HepG2 (cell line): Measurements from ENCODE around the gene GIPC2. TPM values are rescaled to one million over a fixed set of nuclear protein-coding genes. Genes with fewer than 3 reads are reported as not detected.

ENCODE experiments used
- ATAC-seq: fragments of 200-7000 bp; cut with Tn5 transposase; 3 replicates; pipeline ENCODE4 v1.9.1; 2020; ENCODE audit warnings: mild to moderate bottlenecking, moderate library complexity
- BruUV-seq: library from RNA; stranded (reverse); fragments of 400-500 nt; replicated peaks from 2 replicates; lab custom pipeline; 2021; lab: Mats Ljungman, UMichigan
- CTCF ChIA-PET: fragments of 300-600 bp; formaldehyde crosslinking; extraction: SDS; loops from one replicate; lab custom pipeline; 2021; ENCODE audit warnings: low total read pairs, inconsistent platforms, low intra/inter-chr PET ratio; lab: Yijun Ruan, JAX
- POLR2A ChIA-PET: fragments of 350-600 bp; sonication (Branson Sonifier 250); formaldehyde crosslinking; loops from one replicate; lab custom pipeline; 2020; ENCODE audit warnings: antibody characterized with exemption, inconsistent platforms; lab: Yijun Ruan, JAX
- DNase-seq: peaks from one replicate; pipeline ENCODE4 v3.0.0-alpha.2; 2015; ENCODE audit warnings: low spot score
- FAIRE-seq: peaks from 3 replicates; lab custom pipeline; 2011; peaks lifted over from hg19 to GRCh38; lab: Jason Lieb, UNC
- H2AFZ ChIP-seq: one replicate; pipeline ENCODE4 v1.6.1; 2011; ENCODE audit warnings: low read length, inconsistent platforms
- H3K27ac ChIP-seq: fragments of 300-600 bp; 3 replicates; pipeline ENCODE4 v1.8.0; 2011; ENCODE audit warnings: mixed run types, mild to moderate bottlenecking, mixed read lengths, low read length, inconsistent platforms; ENCODE audit not compliant: insufficient read depth; ENCODE audit errors: extremely low read length
- H3K27me3 ChIP-seq, 2 experiments: fragments of 200-600 bp in 1 of 2; 2 replicates in 1 of 2; 3 replicates in 1 of 2; pipeline versions ENCODE4 v1.6.0 to v1.8.0; 2011; ENCODE audit warnings: low read length in 2 of 2, mild to moderate bottlenecking in 2 of 2, moderate library complexity in 2 of 2, inconsistent platforms in 1 of 2; ENCODE audit not compliant: insufficient read depth in 2 of 2, control insufficient read depth in 1 of 2
- H3K36me3 ChIP-seq, 2 experiments: fragments of 200-600 bp in 1 of 2; replicated peaks in 1 of 2; 2 replicates in 1 of 2; 3 replicates in 1 of 2; pipeline versions ENCODE4 v1.5.1 to v1.8.0; 2011; ENCODE audit warnings: low read length in 2 of 2, inconsistent platforms in 1 of 2; ENCODE audit not compliant: insufficient read depth in 2 of 2, control insufficient read depth in 1 of 2
- H3K4me1 ChIP-seq: 2 replicates; pipeline ENCODE4 v1.5.1; 2012; ENCODE audit warnings: low read length, inconsistent platforms; ENCODE audit not compliant: insufficient read depth
- H3K4me2 ChIP-seq: 2 replicates; pipeline ENCODE4 v1.6.0; 2011; ENCODE audit warnings: low read depth, low read length, inconsistent platforms
- H3K4me3 ChIP-seq, 3 experiments: fragments of 200-600 bp in 1 of 3; sonication (generic), shearing (Covaris generic) in 1 of 3; replicated peaks in 1 of 3; 2 replicates each; pipeline ENCODE4 v1.5.1; 2011 to 2016; ENCODE audit warnings: low read length in 3 of 3, inconsistent platforms in 2 of 3, low read depth in 2 of 3, mild to moderate bottlenecking in 2 of 3, control low read depth in 1 of 3, mixed read lengths in 1 of 3; ENCODE audit not compliant: insufficient read depth in 1 of 3
- H3K79me2 ChIP-seq: one replicate; pipeline ENCODE4 v1.6.1; 2011; ENCODE audit warnings: low read length, inconsistent platforms; ENCODE audit not compliant: insufficient read depth
- H3K9ac ChIP-seq: 2 replicates; pipeline ENCODE4 v1.6.0; 2011; ENCODE audit warnings: mild to moderate bottlenecking, low read depth, low read length, inconsistent platforms; ENCODE audit not compliant: insufficient read depth
- H3K9me3 ChIP-seq: 2 replicates; pipeline ENCODE4 v1.5.1; 2012; ENCODE audit warnings: mild to moderate bottlenecking, low read length
- H4K20me1 ChIP-seq: 2 replicates; pipeline ENCODE4 v1.6.0; 2011; ENCODE audit warnings: inconsistent platforms, mild to moderate bottlenecking, low read length, moderate library complexity; ENCODE audit not compliant: insufficient read depth
- CBX2 ChIP-seq, 2 experiments: fragments of 200-600 bp in 1 of 2; sonication (generic); formaldehyde crosslinking in 1 of 2; IDR thresholded peaks; 2 replicates each; pipeline versions ENCODE4 v1.7.0 to v1.8.1; 2018 to 2022; ENCODE audit warnings: low read depth in 2 of 2, low read length in 1 of 2, mild to moderate bottlenecking in 1 of 2, missing genetic modification reagents in 1 of 2
- DR1 ChIP-seq: sonication (generic); formaldehyde crosslinking; IDR thresholded peaks from 2 replicates; pipeline ENCODE4 v1.8.0; 2021; ENCODE audit warnings: mild to moderate bottlenecking, missing genetic modification reagents, inconsistent platforms
- ELF4 ChIP-seq: sonication (generic); formaldehyde crosslinking; IDR thresholded peaks from 2 replicates; pipeline ENCODE4 v1.5.0; 2020; ENCODE audit warnings: missing genetic modification reagents, mild to moderate bottlenecking, moderate library complexity, borderline replicate concordance
- MAFF ChIP-seq: IDR thresholded peaks from 2 replicates; pipeline ENCODE4 v1.6.1; 2011; ENCODE audit warnings: low read depth, low read length, improper control_type of control experiment
- MAFK ChIP-seq, 2 experiments: IDR thresholded peaks in 1 of 2; conservative IDR thresholded peaks in 1 of 2; 2 replicates each; pipeline ENCODE4 v1.6.1; 2011; ENCODE audit warnings: improper control_type of control experiment in 2 of 2, low read length in 2 of 2
- NR2F6 ChIP-seq, 2 experiments: IDR thresholded peaks; 2 replicates each; pipeline ENCODE4 v1.6.1; 2016; ENCODE audit warnings: antibody characterized with exemption in 1 of 2, mild to moderate bottlenecking in 1 of 2
- TOPORS ChIP-seq: sonication (generic); formaldehyde crosslinking; IDR thresholded peaks from 2 replicates; pipeline ENCODE4 v1.8.0; 2023; ENCODE audit warnings: mild to moderate bottlenecking, missing genetic modification reagents
- ZFY ChIP-seq: sonication (generic); formaldehyde crosslinking; IDR thresholded peaks from 2 replicates; pipeline ENCODE4 v1.4.0; 2020; ENCODE audit warnings: missing genetic modification reagents
- ZNF230 ChIP-seq: sonication (generic); formaldehyde crosslinking; IDR thresholded peaks from 2 replicates; pipeline ENCODE4 v1.4.0; 2020; ENCODE audit warnings: mild to moderate bottlenecking, missing genetic modification reagents
- WGBS: methylation state at CpG from one replicate; pipeline ENCODE4 v1.1.6; 2017; ENCODE audit warnings: low lambda C conversion rate; 5-methylcytosine and 5-hydroxymethylcytosine counted together
- in situ Hi-C: cut with HindIII; loops from 2 replicates; pipeline ENCODE4 v1.10.0; 2017; ENCODE audit warnings: low pct_unique_long_range_greater_than_20kb; ENCODE audit not compliant: extremely low pct_ligation_motif_present
- intact Hi-C: fragments of 100-400 bp; cut with micrococcal nuclease; formaldehyde crosslinking; loops from one replicate; pipeline ENCODE4 v1.10.0; 2022; ENCODE audit not compliant: unreplicated experiment
- polyA plus RNA-seq, 8 experiments: library from polyadenylated mRNA; depleted of rRNA in 3 of 8; stranded (reverse) in 7 of 8; unstranded in 1 of 8; fragments of >200 nt; fragmentation: Illumina TruSeq in 4 of 8; extraction: Trizol in 4 of 8; gene quantifications; 2 replicates each; pipeline versions ENCODE4 v1.2.1 to v1.2.3, GENCODE V29; 2011 to 2016; ENCODE audit warnings: low read depth in 4 of 8, missing spikeins in 1 of 8, mixed read lengths in 1 of 8; ENCODE audit not compliant: insufficient read depth in 1 of 8
- total RNA-seq, 5 experiments: library from RNA; depleted of rRNA; stranded (reverse); fragments of >200 nt; fragmentation: Illumina TruSeq; extraction: Trizol; gene quantifications; 2 replicates each; pipeline ENCODE4 v1.2.3, GENCODE V29; 2016; ENCODE audit warnings: low read depth in 1 of 5

Gene GIPC2
- total and polyA plus RNA-seq, 2 of the 13 experiments (the other 11 are each of a cell fraction or from before 2014, with no cell fraction given) = 6.1 to 21.6 TPM

DNA sequence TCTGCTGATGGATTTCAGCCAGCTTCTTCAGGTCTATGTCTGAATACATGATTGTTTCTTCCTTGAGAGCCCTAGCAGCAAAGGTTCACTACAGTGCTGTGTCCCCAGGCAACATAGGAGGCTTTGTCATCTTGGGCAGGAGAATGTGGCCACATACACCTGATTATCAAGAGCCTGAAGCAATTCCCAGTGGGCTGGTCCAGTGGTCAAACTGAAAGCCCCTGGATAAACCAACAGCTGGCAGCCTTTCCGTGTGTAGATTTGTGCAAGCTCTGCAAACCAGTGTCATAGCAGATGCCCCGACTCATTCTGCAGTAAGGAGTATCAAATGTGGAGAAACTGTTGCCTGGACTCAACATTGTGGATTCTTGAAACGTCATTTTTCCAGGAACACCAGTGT is 2.3 kb upstream of the GIPC2 start:
- in situ Hi-C loops = no loop called here
- H3K27ac ChIP-seq = no peak overlapping the region
- peaks cover 51% of the 10 kb centered on the region for H3K4me1 ChIP-seq
- H3K27me3 ChIP-seq = no peaks in the 10 kb centered on the region; a peak in 1 of 5 replicates
- H3K36me3 ChIP-seq = no peaks in the 10 kb centered on the region
- TF ChIP-seq ZFY (CRISPR knock-in tag) = no peak
- 0 out of 4 replicates have a peak, but pooled peaks of 1 of the 2 experiments have one; percentile 3 for TF ChIP-seq MAFK (conservative IDR thresholded peaks at IDR 0.05 in 1 of 2, IDR thresholded peaks at IDR 0.05 in 1 of 2; ENCODE audit: low read length in 2 of 2)
- H3K9ac ChIP-seq = no peak overlapping the region
- BruUV-seq = no TSS peak
- CTCF ChIA-PET = no interaction called here
- 11% methylated on average over 3 of the region's 3 CpGs for WGBS
- POLR2A ChIA-PET = interaction anchor here (1.1 to 5.1 kb wide), 2 partner anchors 38 to 65 kb away, joined by 4 to 56 read pairs; partner anchors contain the start of genes DNAJB4 and FUBP1
- ATAC-seq (no peak), FAIRE-seq (no peak), DNase-seq (no peak)
- peak overlapping the region; percentile 67 for H3K4me2 ChIP-seq
- no peaks in the 10 kb centered on the region for H3K9me3 ChIP-seq
- peak overlapping the region in 2 of 3 experiments; percentile 20 to 32; a peak in 1 of 6 replicates for H3K4me3 ChIP-seq
- no peak overlapping the region for H2AFZ ChIP-seq
- intact Hi-C loops = no loop called here
- H3K79me2 ChIP-seq = peaks cover 24% of the 10 kb centered on the region
- no peaks in the 10 kb centered on the region for H4K20me1 ChIP-seq

DNA sequence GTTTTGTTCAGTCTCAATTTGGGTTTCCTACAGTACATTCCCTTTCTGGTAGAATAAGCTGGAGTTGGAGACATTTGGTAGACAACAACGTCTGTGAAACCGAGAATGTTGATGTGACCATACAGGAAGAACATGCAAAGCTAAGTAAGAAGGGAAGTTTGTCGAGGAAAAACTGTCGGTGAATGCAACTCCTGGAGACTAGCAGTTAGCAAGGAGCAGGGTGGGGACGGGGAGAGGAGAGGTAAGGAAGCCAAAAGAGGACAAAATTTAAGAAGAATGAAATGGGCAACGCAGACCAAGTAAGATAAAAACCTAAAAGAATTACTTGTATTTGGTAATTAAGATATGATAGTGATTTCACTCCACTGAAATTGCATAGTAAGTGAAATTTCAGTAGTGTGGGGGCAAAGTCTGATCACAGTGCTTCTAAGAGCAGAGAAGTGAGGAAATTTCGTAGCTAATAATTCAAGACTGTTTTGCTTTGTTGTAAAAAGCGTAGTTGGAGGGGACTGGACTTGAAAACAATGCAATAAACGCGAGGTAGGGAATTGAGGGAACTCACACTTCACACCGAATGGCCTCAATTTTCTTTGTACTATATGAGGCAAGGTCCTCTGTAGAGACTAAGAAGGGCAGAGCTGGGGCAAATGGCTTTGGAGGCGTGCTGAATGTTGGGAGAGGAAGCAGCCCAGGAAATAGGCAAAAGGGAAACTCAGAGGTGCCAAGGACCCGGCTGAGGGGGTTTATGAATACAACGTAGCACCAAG is 787 bp upstream of the GIPC2 start:
- no peaks in the 10 kb centered on the region for H3K36me3 ChIP-seq
- in situ Hi-C loops = no loop called here
- TF ChIP-seq MAFF (peak; percentile 78), ZNF230 (CRISPR knock-in tag) (peak; percentile 2; the same call in 1 of the 2 replicates), DR1 (CRISPR knock-in tag) (no peak), TOPORS (0 out of 2 replicates have a peak, but pooled peaks have one; percentile 13), CBX2 (IDR thresholded peaks at IDR 0.05; ENCODE audit: low read depth, low read length) (0 out of 2 replicates have a peak, but pooled peaks have one; percentile 37), CBX2 (CRISPR knock-in tag; IDR thresholded peaks at IDR 0.05; ENCODE audit: low read depth) (no peak), NR2F6 (IDR thresholded peaks at IDR 0.05) (no peak), NR2F6 (CRISPR knock-in tag; IDR thresholded peaks at IDR 0.05) (no peak), ELF4 (CRISPR knock-in tag) (0 out of 2 replicates have a peak, but pooled peaks have one; percentile 25), MAFK (conservative IDR thresholded peaks at IDR 0.05 in 1 of 2, IDR thresholded peaks at IDR 0.05 in 1 of 2; ENCODE audit: low read length in 2 of 2) (peak; percentile 78 to 81)
- TF ChIP-seq, all 625 proteins: peak for 6
- 0 out of 2 replicates have a peak overlapping the region, but pooled peaks have one; percentile 80 for H3K9ac ChIP-seq
- H2AFZ ChIP-seq = peak overlapping the region; percentile 80
- H3K27ac ChIP-seq = peak overlapping the region; percentile 86
- H3K79me2 ChIP-seq = peaks cover 37% of the 10 kb centered on the region
- WGBS = 9% methylated on average over 14 of the region's 14 CpGs
- CTCF ChIA-PET = no interaction called here
- peak overlapping the region; percentile 88 for H3K4me2 ChIP-seq
- POLR2A ChIA-PET = interaction anchor here (1.1 to 5.1 kb wide), 3 partner anchors 40 to 66 kb away, joined by 3 to 56 read pairs (median 12); partner anchors contain the start of genes DNAJB4 and FUBP1
- intact Hi-C loops = loop anchor here (1.0 to 5.0 kb wide), 3 partner anchors 40 to 67 kb away; partner anchors contain the start of genes DNAJB4 and FUBP1
- ATAC-seq = peak; percentile 40
- H4K20me1 ChIP-seq = no peaks in the 10 kb centered on the region
- peaks cover 62% of the 10 kb centered on the region for H3K4me1 ChIP-seq
- no peak for DNase-seq
- no peaks in the 10 kb centered on the region for H3K9me3 ChIP-seq
- peak overlapping the region; percentile 79 to 96 (median 90) for H3K4me3 ChIP-seq
- H3K27me3 ChIP-seq = no peaks in the 10 kb centered on the region; a peak in 1 of 5 replicates
- BruUV-seq = no TSS peak
- peak; percentile 37 for FAIRE-seq
